ENCODE measurements around the gene ENC1.

GRCh38 chr5:74643111-74643562 is 2.6 kb upstream of the ENC1 start:
- TF ChIP-seq CTCF (IDR thresholded peaks at IDR 0.05; ENCODE audit: low read length) (no peak), EZH2 (IDR thresholded peaks at IDR 0.05; ENCODE audit: borderline replicate concordance, low read length) (no peak)
